Measurements from ENCODE around the gene KCNK10.

The KCNK10 gene

DNA sequence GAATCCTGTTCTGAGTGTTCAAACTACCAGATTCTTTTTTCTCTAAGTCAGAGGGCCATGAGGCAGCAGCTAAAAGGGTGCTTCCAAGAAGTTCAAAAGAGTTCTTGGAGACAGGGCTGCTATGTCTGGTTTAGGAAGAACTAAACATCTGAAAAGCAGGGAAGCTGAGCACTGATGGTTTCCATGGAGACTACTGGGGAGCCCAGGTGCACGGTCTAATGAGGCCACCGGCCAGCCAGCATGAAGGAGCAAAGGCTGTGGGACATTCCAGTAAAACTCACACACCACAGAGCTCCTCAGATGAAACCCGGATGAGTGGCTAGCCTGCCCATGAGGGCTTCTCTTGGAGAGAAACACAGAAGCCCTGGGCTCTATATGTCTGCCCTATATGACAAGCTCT, 97.3 kb downstream of the KCNK10 start:
- DNase-seq, result no peak

GRCh38 chr14:88218119-88218915, 104.8 kb downstream of the KCNK10 start:
- no peak for DNase-seq

GRCh38 chr14:88212691-88213090, 110.4 kb downstream of the KCNK10 start:
- DNase-seq, result no peak

GRCh38 chr14:88210426-88210825, 112.6 kb downstream of the KCNK10 start:
- DNase-seq, result no peak

- no peak for DNase-seq
Measured at GRCh38 chr14:88209273-88209672, 113.8 kb downstream of the KCNK10 start.

DNA sequence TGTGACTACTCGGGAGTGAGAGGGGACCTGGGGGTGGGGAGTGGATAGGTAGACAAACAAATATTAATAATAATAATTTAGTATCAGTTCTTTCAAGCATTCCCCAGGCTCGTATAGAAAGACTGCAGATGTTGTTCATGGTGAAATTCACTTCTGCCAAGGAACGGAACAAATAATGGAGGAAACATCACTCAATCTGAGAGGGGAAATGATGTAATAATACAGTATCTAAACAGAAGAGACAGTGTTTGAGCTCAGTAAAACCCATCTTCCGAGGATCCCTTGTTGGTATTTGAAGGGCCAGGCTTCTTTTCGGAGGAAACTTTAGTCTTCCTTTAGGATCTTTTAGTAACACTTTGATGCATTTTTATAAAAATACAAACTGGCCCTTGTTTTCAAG, 114.2 kb downstream of the KCNK10 start:
- DNase-seq, result no peak

DNA sequence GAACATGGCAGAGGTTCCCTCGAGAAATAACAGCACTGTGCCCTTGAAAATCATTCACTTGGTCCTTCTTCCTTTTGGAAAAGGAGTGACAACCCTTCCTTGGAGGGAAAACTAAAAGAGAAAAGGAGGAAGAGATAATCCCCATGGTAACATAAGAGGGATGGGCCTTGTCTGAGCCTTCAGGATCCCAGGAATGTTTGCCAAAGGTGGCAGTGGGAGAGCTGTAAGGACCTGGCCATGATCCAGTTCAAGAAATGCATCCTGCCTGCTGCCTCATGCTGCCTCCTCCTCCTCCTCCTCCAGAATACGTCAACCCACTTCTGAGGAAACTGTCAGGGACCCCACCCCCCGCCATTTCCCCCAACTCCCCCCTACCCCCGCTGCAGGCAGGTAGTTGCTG, 118.8 kb downstream of the KCNK10 start:
- no peak for DNase-seq

GRCh38 chr14:88203291-88203690, 119.8 kb downstream of the KCNK10 start:
- no peak for DNase-seq

GRCh38 chr14:88202286-88202685, 120.8 kb downstream of the KCNK10 start:
- no peak for DNase-seq

DNA sequence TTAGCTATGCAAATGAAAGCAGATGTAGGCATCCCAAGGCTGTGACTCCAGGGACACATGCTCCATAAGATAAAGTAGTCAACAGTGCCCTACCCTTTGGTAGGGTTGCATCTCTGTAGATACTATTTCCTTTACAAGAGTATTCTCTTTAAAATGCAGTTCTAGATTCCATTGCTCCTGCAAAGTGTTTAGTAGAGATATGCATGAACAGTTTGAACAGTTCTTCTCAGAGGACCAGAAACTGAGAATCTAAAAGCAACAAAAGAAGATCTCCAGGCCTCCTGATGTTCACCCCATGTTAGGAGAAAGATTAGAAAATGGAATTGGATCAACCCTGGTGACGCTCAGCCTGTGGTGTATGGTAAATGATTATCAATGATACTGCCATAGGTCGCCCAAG, 121.2 kb downstream of the KCNK10 start:
- no peak for DNase-seq

DNA sequence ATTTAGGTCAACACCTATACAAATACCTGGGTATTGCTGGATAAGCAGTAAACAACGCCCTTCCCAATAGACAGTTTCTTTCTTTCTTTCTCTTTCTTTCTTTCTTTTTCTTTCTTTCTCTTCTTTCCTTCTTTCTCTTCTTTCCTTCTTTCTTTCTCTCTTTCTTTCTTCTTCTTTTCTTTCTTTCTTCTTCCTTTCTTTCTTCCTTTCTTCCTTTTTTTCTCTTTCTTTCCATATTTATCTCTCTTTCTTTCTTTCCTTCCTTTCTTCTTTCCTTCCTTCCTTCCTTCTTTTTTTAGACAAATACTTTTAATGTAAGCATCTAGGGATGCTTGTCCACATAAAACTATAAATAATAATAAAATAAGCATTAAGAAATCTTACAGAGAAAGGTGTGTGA, 123.2 kb downstream of the KCNK10 start:
- no peak for DNase-seq

DNA sequence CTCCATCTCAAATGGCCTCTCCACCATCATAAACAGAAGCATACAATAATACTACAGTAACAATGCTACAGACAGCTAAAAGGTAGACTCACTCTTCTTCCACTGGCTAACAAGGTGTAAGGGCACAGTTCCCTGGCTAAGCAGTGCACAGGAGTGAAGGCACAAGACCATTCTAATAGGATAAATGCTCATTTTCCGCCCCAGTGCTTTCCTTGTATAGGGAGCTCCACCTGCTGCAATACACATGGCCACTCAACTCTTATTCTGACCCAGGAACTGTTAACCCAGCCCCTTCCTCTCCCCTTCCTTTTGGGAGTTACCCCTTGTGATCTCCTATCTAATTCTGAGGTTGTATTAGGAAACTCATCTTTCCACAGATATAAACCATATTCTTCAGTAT, 124.6 kb downstream of the KCNK10 start:
- no peak for DNase-seq

GRCh38 chr14:88196925-88197324, 126.1 kb downstream of the KCNK10 start:
- DNase-seq, result no peak

- DNase-seq, result no peak
Measured at GRCh38 chr14:88196116-88196890, 126.8 kb downstream of the KCNK10 start.

DNA sequence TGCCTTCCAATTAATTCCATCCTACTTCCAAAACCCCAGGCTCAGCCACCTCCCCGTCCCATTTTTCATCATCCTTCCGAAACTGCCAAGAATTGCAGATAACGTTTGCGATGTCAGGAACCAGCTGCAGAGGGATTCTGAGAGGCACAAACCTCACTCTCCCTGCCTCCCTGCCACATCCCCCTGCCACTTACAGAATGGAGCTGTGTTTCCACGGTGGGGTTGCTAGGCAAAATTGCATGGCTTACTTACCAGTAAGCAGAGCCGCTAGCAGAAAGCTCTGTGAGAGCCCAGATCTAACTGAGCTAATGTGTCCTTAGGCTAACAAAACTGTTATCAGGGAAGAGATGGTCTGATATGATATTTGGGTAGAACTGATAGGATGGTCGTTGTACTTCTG, 127.4 kb downstream of the KCNK10 start:
- DNase-seq, result no peak

DNA sequence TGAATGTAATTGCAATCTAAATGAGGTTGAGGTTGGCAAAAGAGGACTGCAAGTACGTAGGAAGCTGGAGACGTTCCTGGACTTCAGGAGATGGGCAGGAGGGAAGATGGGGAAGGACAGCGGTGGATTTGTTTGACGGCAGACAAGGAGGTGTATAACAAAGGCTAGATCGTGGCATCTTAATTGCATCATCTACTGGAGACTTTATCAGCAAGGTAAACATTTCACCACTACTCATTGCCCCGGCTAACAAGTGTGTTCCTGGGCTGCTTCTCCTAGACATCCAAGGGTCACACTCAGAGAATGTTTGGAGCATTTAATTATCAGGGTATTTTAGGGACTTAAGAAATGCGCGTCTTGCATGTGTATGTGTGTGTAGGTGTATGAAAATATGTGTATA, 128.5 kb downstream of the KCNK10 start:
- DNase-seq, result no peak

- DNase-seq, result no peak
Measured at GRCh38 chr14:88191605-88192004, 131.5 kb downstream of the KCNK10 start.

DNA sequence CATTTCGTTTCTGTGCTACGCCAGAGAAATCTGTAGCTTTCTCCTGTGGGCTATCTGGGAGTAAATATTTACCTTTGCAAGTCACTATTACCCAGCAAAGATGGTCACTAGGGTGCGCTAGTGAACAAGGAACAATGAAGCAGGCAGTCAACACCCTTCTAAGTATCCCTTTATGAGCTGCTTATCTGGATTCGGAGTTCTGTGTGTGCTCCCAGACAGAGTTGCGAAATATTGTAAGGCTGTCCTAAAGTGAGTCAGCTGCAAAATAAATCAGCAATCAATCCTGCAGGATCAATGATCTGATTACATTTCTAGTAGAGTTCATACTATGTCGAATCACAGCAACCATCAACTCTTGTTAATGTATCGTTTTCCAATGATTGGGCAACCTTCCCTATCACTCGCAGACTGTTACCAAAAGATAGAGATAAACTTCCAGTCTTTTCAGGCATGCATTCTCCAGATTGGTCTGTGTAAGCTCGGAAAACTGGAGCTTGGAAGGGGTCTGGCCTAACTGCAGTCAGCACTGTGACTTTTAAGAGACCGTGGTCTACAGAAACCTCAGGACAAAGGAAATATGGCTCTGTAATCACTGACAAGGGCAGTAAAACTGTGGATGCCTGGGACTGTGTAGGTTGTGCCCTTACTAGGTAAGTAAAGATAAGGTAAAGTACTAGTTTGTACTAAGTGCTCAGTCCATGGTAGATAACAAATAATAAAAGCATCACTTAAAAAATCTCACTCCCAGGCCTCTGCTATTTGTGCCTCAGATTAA, 133.5 kb downstream of the KCNK10 start:
- DNase-seq, result peak; percentile 72

DNA sequence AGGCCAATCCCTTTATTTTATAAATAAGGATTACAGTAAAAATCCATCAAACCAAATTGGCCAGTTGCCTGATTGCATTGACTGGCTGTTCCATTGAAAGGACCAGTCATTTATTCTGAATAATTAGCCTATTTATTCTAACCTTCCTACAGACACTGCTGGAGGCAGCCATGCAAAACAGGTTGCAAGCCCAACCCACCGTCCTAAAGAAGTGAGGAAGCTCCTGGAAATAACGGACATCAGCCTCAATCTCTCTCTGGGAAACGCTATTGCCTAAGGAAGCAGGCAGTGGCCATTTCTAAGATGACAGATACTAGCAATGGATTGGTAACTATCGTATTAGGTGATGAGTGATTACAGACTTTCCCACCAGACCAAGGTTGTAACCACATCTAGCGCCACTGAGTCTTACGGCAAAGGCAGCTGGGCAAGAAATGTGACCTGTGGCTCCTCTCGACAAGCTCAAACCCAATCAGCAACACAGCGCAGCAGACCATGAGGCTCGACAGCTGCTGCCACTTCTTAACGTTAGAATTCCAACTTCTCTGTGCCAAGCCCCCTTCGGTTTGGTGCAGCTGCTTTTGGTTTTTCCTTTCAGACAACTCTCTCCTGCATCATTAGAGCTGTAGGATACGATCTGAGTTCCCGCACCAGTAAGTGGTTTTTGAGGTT, 134.2 kb downstream of the KCNK10 start:
- DNase-seq, result no peak

DNA sequence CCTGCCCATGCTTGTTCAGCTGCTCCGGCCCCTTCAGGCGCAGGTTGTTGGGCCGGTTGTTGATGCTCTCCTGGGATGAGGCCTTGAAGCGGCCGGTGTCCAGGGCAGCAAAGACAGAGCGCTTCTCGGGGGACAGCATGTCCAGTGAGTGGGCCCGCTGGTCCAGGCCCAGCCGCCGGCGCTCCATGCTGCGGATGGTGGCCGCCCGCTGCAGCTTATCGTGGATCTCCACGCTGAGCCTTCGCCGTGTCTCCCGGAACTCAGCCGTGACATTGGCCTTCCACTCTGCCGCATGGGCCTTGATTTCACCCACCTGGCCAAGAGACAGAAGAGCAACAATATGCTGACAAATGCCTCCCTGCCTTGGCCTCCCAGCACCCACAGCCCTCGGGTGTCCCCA, 137.2 kb downstream of the KCNK10 start:
- DNase-seq, result no peak

- no peak for DNase-seq
Measured at GRCh38 chr14:88184956-88185355, 138.1 kb downstream of the KCNK10 start.

DNA sequence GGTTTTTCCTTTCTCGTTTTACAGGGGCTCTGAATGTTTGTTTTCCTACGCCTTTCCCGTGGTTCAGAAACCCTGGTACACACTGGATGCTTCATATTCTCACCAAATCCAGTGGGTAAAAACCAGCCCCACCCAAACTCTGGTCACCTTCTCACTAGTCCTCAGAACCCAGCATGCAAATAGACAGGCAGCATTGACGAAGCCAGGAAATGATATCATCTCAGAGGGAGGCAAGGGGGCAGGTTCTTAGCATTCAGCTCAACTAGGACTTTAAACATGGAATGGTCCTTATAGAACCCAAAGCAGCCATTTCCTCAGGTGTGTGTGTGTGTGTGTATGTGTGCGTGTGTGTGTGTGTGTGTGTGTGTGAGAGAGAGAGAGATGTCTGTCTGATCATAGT, 142.0 kb downstream of the KCNK10 start:
- DNase-seq, result no peak

GRCh38 chr14:88179716-88180115, 143.4 kb downstream of the KCNK10 start:
- DNase-seq, result no peak
